Thyroid gland (tissue), 4 donors: ENCODE measurements around the gene EID3.

ENCODE experiments used
- CTCF ChIP-seq, 6 experiments: fragments of 200-600 bp in 3 of 6; fragments of 450-650 bp in 3 of 6; sonication (generic) in 3 of 6; IDR thresholded peaks; one replicate each; pipeline ENCODE4 v1.5.1; 2016 to 2019; ENCODE audit warnings: antibody characterized with exemption in 6 of 6, mild to moderate bottlenecking in 2 of 6, inconsistent platforms in 1 of 6, moderate library complexity in 1 of 6
- POLR2A ChIP-seq, 2 donors: fragments of 450-650 bp; IDR thresholded peaks; one replicate each; pipeline ENCODE4 v1.6.1; 2017; ENCODE audit warnings: antibody characterized with exemption in 2 of 2, mild to moderate bottlenecking in 2 of 2, moderate library complexity in 1 of 2

- TF ChIP-seq CTCF (IDR thresholded peaks at IDR 0.05) (no peak), POLR2A (IDR thresholded peaks at IDR 0.05) (no peak)
Observed at GRCh38 chr12:104291867-104292524, 11.5 kb upstream of the EID3 start.
